ENCODE measurements around the gene FAM53B.

- TF ChIP-seq GATA2 (IDR thresholded peaks at IDR 0.05; ENCODE audit: low read depth, low read length), result no peak
- TF ChIP-seq GATA3 (IDR thresholded peaks at IDR 0.05; ENCODE audit: low read depth, low read length), result no peak
These were observed 9.6 kb downstream of the FAM53B start for GRCh38 chr10:124734311-124735166.

Data from SH-SY5Y (cell line).